ENCODE data around the gene MYO9B.
A peak's percentile ranks its signal among the peaks of the same experiment; 100 is the strongest.

The MYO9B gene

GRCh38 chr19:17216058-17216670 is 140.6 kb downstream of the MYO9B start:
- DNase-seq = peak; percentile 56

DNA sequence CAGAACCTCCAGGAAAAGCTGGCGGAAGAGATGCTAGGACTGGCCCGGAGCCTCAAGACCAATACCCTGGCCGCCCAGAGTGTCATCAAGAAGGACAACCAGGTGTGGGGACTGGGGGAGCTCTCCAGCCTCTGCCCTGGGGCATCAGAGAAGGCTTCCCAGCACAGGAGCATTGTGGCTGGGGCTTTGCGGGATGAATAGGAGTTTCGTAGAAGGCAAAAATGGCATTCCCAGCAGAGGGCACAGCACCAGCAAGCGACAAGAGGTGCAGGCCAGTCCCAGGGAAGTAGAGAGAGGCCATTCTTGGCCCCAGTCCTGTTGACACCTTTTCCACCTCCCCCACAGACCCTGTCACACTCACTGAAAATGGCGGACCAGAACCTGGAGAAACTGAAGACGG is 143.7 kb downstream of the MYO9B start:
- no peak for DNase-seq

DNA sequence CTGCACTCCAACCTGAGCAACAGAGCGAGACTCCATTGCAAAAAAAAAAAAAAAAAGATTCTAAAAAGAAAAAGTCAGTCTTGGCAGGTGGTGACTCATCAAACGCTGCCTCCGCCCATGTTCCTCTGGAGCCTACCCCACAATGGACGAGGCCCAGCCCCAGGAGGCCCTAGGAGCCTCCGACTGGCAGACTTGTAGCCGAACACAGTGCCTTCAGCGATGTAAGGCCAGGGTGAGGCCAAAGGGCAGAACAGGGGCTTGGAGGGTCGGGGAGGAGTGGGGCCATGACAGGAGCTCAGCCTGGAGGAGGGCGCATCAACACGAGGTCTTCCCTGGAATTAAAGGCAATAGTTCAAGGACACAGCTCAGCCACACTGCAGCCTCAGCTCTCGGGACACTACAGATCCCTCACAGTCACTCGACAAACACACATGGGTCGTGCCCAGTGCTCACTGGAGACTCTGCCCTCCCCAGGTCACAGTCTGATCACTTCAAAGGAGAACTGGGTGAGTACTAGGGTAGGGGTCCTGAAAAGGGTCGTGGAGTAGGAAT is 144.7 kb downstream of the MYO9B start:
- DNase-seq = no peak

DNA sequence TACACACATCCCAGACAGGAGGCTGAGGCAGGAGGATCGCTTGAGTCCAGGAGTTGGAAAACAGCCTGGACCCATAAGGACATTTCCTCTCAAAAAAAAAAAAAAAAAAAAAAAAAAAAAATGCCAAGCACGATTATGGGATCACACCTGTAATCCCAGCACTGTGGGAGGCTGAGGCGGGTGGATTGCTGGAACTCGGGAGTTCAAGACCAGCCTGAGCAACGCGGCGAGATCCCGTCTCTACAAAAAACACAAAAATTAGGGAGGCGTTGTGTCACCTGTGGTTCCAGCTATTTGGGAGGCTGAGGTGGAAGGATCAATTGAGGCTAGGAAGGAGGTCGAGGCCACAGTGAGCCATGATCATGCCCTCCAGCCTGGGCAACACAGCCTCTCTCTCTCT is 149.5 kb downstream of the MYO9B start:
- no peak for DNase-seq

DNA sequence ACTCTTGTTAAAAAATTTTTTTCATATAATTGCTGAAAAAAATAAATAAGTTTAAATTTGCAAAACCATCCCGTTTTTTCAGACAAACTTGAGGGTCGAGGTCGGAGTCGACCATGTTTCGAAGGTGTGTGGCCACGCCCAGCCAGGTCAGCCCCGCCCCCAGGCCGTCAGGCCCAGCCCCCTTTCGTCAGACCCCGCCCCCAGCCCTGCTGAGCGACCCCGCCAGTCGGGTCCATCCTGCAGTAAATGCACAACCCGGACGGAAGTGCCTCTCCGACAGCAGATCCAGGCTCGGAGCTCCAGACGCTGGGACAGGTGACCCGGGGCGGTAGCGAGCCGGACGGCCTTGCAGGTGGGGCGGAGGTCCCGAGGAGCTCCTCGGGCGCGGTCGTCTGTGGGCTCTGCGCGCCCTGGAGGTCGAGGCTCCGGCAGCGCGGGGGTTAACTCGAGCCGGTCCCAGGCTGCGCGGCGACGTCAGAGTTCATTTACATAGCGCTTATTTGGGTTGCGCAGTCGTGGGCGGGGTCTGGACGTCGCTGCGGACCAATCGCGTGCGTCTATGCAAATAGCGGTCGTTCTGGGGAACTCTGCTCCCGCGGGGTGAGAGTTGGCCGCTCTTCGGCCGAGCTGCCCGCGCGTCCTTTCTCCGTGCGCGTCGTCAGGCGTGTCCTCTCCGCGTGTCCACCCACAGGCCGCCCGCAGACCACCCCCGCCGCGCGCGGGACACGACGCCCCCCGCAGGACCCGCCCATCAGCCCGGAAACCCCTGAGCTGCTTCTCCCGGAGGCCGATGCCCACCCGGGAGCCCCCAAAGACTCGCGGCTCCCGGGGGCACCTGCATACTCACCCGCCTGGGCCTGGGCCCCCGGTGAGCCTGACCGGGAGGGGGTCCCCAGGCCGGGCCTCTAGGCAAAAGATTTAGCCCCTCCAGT is 150.7 kb downstream of the MYO9B start, which contains the start of gene OCEL1:
Gene OCEL1, plus strand, starts transcription at position 225 of the 932 bp plus-strand sequence. Its CDS starts 22 bp downstream, at position 247.
- DNase-seq = peak; percentile 99

- no peak for DNase-seq
Measured at GRCh38 chr19:17227798-17228367, 152.3 kb downstream of the MYO9B start.

DNA sequence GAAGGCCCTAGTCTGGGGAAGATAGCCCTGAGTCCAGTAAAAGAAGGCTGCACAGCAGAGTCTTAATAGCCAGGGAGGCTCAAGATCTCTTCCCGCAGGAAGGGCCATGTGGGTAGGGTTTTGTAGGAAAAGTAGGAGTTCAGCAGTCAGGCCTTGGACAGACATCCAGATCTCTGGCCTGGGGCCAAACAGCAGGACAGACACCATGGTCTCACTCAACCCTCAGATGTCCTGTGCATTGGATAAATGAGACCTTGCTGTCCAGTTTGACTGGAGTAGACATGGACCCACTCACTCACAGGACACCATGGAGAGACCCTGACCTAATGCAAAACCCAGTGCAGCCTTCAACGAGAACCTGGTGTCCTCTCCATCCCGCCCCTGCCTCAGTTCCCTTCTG is 154.3 kb downstream of the MYO9B start:
- no peak for DNase-seq

- no peak for DNase-seq
Measured at GRCh38 chr19:17232258-17232657, 156.7 kb downstream of the MYO9B start.

DNA sequence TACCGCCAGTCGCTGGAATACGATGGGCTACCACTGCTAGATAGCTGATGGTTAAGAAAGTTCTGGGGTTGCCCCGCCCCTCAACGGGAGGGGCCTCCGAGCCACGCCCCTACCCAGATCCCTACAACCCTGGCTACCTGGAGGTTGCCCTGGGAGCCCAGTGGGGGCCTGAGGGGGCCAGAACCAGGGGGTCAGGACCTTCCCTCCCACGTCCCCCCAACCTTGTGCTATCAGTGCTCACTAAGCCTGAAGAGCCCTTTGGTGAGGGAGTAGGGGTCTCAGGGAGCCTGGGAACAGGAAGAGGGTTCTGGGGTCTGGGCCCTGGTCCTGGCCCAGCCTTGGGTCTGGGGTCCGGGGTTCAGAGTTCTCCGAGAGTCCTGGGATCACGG is 159.3 kb downstream of the MYO9B start:
- DNase-seq = no peak

DNA sequence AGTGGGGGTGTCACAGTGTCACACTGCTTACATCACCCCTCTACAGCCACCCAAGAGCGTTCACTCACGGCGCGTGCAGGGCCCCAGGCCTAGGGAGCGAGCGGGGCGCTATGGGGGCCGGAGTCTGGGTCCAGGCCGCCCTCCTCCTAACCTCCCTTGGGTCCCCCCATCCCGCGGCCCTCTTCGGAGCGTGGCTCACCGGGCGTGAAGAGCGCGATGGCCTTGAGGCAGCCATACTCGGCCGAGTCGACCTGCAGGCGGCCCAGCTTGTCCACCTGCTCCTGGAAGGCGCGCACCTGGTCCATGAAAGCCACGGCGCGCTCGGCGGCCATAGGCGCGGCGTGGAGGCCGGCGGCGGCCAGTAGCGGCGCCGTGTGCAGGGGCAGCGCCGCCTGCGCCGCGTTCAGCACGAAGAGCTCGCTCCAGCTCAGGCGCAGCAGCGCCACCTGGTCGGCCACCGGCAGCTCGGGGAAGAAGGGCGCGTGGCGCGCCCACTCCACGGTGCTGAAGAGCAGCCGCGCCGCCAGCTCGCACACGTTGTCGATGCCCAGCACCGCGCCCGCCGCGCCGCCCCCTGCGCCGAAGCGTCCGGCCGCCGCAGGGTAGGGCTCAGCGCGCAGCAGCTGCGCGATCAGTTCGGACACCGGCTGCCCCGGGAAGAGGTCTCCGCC is 159.9 kb downstream of the MYO9B start:
- no peak for DNase-seq

- DNase-seq = no peak
Measured at GRCh38 chr19:17235971-17236777, 160.6 kb downstream of the MYO9B start.

- DNase-seq = no peak
Measured at GRCh38 chr19:17236811-17237543, 161.4 kb downstream of the MYO9B start.

DNA sequence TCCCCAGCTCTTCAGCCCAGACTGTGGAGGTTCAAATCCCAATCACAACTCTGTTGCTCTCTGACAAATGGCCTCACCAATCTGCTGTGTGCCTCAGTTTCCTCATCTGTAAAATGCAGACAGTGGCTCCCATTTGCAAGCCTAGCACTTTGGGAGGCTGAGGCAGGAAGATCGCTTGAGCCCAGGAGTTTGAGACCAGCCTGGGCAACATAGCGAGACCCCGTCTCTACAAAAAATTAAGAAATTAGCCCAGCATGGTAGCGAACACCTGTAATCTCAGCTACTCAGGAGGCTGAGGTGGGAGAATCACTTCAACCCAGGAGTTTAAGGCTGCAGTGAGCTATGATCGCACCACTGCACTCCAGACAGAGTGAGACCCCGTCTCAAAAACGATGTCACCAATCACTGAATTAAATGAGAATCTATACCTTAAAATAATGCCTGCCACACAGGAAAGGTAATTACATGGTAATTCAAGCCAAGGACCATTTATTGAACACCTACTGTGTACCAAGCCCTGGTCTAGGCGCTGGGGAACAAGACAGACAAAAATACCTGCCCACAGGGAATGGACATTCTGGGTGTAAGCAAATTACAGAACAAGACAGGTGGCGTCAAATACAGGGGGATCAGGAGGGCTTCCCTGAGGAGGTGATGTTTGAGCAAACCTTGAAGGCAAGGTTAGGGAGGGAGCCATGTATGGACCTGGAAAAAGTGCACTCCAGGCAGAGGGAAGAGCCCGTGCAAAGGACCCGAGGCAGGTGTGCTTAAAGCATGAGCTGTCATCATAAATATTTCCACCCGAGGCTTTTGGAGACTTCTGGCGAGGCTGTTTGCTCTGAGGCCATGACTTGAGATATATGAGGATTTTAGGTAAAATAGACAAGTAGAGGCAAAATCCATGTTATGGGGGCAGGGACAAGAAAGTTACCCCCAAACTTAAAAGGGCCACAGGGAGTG is 162.4 kb downstream of the MYO9B start:
- DNase-seq = no peak

GRCh38 chr19:17240062-17240752 is 164.6 kb downstream of the MYO9B start:
- DNase-seq = no peak

DNA sequence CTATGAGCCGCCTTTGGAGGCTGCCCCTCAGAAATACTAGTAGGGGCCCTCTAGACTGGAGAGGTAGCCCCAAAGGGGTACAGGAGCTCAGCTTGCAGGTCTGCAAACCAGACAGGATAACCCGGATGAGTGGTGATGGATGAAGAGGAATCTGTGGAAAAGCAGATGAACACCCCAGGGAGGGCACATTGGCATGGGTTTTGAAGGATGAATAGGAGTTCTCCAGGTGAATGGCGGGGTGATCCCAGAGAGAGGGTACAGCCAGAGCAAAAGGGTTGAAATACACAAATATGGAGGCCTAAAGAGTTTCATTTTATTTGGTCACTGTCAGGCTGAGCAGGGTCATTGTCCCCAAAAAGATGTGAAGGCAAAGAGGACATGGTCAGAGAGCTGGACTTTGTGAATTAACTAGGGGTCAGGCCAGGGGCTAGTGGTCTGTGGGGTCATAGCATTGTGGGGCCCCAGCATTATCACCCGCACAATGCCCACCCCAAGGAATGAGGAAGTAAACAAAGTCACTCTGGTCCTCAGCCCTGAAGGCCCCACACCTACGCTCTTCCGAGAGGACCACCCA is 165.3 kb downstream of the MYO9B start:
- no peak for DNase-seq

DNA sequence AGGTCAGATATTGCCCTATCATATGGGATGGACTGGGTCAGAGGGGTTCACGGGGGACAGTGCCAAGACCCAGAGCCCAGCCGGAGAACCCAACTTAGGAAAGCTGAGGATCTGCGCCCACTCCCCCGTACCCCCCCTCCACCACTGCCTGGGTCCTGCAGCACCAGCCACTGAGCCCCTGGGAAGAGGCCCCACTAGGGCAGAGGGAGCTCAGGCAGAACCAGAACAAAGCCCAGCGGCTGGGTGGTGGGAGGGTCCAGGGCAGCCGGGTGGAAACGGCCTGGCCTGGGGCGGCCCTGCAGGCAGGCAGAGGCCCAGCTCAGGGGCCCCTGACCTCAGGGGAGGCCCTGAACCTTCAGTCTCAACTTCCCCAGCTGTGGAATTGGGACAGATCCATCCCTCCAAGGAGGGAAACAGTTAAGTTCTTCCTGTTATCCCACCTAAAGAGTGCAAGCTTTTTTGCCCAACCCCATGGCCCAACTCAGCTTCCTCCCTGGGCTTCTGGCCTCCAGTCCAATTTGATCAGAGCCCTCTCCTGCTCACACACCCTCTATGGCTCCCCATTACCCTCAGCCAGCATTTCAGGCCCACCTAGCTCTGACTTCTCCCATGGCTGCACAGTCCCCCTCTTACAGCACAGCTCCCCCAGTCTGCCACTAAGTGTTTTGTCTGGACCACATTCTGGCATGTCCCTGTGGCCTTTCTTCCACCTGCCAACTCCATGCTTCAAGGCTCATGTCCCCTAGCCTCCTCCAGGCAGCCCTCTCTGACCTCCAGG is 167.0 kb downstream of the MYO9B start:
- DNase-seq = no peak

GRCh38 chr19:17243211-17243829 is 167.7 kb downstream of the MYO9B start:
- no peak for DNase-seq
